ENCODE measurements around the gene NHLH1.

- TF ChIP-seq CTCF (conservative IDR thresholded peaks at IDR 0.05; ENCODE audit: low read depth, low read length) (no peak), EZH2 (IDR thresholded peaks at IDR 0.05; ENCODE audit: borderline replicate concordance, low read depth, low read length, poor library complexity, severe bottlenecking) (no peak)
These were observed 34.0 kb downstream of the NHLH1 start for GRCh38 chr1:160400646-160401486.
